Measurements from ENCODE around the gene MGAT1. TPM values are rescaled to one million over a fixed set of nuclear protein-coding genes. Genes with fewer than 3 reads are reported as not detected.

Gene MGAT1
- total and polyA plus RNA-seq, 2 experiments from 2014 or later = 23.7 to 81.4 TPM

DNA sequence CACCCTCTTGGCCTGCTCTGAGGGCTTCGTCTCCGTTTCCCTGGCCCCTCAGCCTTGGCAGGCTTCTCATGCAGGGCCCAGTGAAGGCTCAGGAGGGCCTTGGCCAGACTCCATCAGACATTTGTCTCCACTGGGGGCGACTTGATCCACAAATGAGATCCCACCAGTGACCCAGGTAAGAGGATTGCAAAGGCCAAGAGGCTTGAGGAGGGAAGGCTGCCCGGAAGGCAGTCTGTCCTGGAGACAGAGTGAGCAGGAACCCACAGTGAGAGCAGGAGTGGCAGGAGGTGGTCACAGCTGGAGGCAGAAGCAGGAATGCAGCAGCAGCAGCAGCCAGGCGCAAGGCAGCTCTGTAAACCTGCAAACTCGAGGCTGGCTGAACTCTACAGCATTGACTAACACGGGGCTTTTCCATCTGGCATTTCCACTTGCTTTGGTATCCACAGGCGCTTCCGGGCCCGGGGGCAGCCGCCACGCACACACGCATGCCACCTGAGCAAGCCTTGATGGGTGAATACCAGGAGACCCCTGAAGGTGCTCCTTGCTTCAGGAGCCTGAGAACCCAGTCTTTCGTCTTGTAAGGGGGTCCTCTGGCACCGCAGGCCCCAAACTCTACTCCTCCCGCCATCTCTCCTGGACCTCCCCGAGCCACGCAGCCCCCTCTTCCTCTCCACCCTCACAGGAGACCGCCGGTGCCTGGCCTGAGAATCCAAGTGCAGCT, 14.7 kb downstream of the MGAT1 start:
- Histone ChIP-seq H3K36me3 (ENCODE audit: insufficient read depth) (no peaks in the 10 kb centered on the region; the same call in 1 of the 2 replicates), H3K27ac (ENCODE audit: low read depth) (peak overlapping the region; percentile 95; the same call in 1 of the 2 replicates), H3F3A (replicated peaks; ENCODE audit: low read depth) (peaks cover 11% of the 10 kb centered on the region; the same call in 1 of the 2 replicates), H4K20me1 (replicated peaks; ENCODE audit: insufficient read depth) (0 out of 2 replicates have a peak, but pooled peaks cover 4% of the 10 kb centered on the region), H2AFZ (no peak overlapping the region), H3K9me2 (ENCODE audit: insufficient read depth) (no peaks in the 10 kb centered on the region), H3K4me3 (no peak overlapping the region), H3K27me3 (ENCODE audit: insufficient read depth) (no peaks in the 10 kb centered on the region), H3K79me2 (replicated peaks; ENCODE audit: insufficient read depth) (peaks cover 9% of the 10 kb centered on the region; the same call in 1 of the 2 replicates), H3K4me2 (no peak overlapping the region), H3K4me1 (ENCODE audit: insufficient read depth) (peaks cover 29% of the 10 kb centered on the region)
- Mint-ChIP-seq H3K27ac (peak overlapping the region; percentile 85; the same call in 1 of the 2 replicates), H3K4me1 (peaks cover 53% of the 10 kb centered on the region), H3K9me3 (no peaks in the 10 kb centered on the region; the same call in 2 of the 3 replicates), H3K27me3 (ENCODE audit: insufficient read depth, low read depth, poor library complexity) (peaks cover 10% of the 10 kb centered on the region), H3K4me3 (no peak overlapping the region; the same call in 2 of the 3 replicates), H3K36me3 (ENCODE audit: low read depth) (peaks cover 33% of the 10 kb centered on the region)
- DNase-seq (ENCODE audit: low spot score) (no peak), ATAC-seq (peak; percentile 17)
- TF ChIP-seq, protein P1, sequence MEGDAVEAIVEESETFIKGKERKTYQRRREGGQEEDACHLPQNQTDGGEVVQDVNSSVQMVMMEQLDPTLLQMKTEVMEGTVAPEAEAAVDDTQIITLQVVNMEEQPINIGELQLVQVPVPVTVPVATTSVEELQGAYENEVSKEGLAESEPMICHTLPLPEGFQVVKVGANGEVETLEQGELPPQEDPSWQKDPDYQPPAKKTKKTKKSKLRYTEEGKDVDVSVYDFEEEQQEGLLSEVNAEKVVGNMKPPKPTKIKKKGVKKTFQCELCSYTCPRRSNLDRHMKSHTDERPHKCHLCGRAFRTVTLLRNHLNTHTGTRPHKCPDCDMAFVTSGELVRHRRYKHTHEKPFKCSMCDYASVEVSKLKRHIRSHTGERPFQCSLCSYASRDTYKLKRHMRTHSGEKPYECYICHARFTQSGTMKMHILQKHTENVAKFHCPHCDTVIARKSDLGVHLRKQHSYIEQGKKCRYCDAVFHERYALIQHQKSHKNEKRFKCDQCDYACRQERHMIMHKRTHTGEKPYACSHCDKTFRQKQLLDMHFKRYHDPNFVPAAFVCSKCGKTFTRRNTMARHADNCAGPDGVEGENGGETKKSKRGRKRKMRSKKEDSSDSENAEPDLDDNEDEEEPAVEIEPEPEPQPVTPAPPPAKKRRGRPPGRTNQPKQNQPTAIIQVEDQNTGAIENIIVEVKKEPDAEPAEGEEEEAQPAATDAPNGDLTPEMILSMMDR (conservative IDR thresholded peaks at IDR 0.05; ENCODE audit: low read depth in 2 of 2) = no peak
- TF ChIP-seq EZH2phosphoT487 (IDR thresholded peaks at IDR 0.05; ENCODE audit: unreplicated experiment) (no peak), EZH2 (IDR thresholded peaks at IDR 0.05; ENCODE audit: low read depth, unreplicated experiment) (no peak), ZNF331 (CRISPR knock-in tag; IDR thresholded peaks at IDR 0.05; ENCODE audit: low read depth) (no peak), ZNF114 (CRISPR knock-in tag; IDR thresholded peaks at IDR 0.05) (no peak), ZNF462 (CRISPR knock-in tag; IDR thresholded peaks at IDR 0.05) (no peak)
- TF ChIP-seq, protein P2, sequence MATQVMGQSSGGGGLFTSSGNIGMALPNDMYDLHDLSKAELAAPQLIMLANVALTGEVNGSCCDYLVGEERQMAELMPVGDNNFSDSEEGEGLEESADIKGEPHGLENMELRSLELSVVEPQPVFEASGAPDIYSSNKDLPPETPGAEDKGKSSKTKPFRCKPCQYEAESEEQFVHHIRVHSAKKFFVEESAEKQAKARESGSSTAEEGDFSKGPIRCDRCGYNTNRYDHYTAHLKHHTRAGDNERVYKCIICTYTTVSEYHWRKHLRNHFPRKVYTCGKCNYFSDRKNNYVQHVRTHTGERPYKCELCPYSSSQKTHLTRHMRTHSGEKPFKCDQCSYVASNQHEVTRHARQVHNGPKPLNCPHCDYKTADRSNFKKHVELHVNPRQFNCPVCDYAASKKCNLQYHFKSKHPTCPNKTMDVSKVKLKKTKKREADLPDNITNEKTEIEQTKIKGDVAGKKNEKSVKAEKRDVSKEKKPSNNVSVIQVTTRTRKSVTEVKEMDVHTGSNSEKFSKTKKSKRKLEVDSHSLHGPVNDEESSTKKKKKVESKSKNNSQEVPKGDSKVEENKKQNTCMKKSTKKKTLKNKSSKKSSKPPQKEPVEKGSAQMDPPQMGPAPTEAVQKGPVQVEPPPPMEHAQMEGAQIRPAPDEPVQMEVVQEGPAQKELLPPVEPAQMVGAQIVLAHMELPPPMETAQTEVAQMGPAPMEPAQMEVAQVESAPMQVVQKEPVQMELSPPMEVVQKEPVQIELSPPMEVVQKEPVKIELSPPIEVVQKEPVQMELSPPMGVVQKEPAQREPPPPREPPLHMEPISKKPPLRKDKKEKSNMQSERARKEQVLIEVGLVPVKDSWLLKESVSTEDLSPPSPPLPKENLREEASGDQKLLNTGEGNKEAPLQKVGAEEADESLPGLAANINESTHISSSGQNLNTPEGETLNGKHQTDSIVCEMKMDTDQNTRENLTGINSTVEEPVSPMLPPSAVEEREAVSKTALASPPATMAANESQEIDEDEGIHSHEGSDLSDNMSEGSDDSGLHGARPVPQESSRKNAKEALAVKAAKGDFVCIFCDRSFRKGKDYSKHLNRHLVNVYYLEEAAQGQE (IDR thresholded peaks at IDR 0.05; ENCODE audit: unreplicated experiment) = no peak
